Measurements from ENCODE around the gene MUC2.

MUC2 gene

DNA sequence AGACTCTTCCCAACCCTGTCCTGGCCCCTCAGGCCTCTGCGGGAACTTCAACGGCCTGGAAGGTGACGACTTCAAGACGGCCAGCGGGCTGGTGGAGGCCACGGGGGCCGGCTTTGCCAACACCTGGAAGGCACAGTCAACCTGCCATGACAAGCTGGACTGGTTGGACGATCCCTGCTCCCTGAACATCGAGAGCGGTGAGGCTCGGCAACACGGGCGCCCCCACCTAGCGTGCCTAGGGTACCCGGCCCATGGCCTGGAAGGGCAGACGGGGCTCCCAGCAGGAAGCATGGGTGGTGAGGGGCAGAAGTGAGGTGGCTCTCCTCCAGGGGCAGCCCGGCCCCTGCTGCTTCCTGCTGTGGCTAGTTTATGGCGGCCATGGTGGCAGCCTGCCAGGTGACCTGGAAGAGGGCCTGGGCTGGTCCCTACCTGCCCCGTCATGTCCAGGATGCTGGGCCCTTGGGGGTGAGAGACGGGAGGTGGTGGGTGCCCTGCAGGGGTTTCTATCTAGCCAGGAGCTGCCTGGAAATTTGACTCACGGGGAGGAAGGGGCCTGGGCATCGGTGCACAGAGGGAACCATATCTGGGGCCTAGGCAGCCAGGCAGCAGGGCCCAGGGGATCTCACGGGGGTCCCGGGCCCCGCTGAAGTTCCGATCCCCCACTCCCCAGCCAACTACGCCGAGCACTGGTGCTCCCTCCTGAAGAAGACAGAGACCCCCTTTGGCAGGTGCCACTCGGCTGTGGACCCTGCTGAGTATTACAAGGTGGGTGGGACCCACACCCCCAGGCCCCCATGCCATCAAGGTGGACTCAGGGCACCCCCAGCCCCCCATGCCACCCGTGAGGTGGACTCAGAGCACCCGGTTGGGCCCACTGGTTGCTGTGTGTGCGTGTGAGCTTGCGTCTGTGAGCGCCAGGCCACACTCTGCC lies 9.2 kb downstream of the MUC2 start:
- intact Hi-C loops (cut with DNase I) = no loop called here
- DNase-seq = peak in 7 of 10 donors; percentile 5 to 83 (median 27)

DNA sequence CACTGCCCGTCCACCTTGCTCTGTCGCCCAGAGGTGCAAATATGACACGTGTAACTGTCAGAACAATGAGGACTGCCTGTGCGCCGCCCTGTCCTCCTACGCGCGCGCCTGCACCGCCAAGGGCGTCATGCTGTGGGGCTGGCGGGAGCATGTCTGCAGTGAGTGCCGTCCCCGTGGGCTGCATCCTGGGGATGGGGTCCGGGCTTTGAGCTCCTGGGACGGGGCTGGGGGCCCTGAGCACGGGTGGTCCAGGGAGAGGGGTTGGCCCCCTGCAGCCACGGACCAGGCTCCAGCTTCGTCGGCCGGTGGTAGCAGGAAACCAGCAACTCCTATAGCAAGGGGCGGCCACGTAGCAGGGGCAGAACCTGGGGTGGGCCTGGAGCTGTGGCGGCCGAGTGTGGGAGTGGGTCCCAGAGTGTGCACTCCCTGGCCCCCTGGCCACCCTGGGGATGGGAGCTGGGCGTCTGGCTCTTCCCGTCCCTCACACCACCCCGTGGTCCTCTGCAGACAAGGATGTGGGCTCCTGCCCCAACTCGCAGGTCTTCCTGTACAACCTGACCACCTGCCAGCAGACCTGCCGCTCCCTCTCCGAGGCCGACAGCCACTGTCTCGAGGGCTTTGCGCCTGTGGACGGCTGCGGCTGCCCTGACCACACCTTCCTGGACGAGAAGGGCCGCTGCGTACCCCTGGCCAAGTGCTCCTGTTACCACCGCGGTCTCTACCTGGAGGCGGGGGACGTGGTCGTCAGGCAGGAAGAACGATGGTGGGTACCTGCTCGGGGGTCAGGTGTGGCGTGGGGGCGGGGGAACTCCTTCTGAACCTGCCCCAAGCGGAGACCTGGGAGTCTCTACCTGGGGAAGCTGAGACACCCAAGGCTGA lies 10.1 kb downstream of the MUC2 start:
- intact Hi-C loops (cut with DNase I) = no loop called here
- DNase-seq = peak in 7 of 10 donors; percentile 0 to 73 (median 12)

DNA sequence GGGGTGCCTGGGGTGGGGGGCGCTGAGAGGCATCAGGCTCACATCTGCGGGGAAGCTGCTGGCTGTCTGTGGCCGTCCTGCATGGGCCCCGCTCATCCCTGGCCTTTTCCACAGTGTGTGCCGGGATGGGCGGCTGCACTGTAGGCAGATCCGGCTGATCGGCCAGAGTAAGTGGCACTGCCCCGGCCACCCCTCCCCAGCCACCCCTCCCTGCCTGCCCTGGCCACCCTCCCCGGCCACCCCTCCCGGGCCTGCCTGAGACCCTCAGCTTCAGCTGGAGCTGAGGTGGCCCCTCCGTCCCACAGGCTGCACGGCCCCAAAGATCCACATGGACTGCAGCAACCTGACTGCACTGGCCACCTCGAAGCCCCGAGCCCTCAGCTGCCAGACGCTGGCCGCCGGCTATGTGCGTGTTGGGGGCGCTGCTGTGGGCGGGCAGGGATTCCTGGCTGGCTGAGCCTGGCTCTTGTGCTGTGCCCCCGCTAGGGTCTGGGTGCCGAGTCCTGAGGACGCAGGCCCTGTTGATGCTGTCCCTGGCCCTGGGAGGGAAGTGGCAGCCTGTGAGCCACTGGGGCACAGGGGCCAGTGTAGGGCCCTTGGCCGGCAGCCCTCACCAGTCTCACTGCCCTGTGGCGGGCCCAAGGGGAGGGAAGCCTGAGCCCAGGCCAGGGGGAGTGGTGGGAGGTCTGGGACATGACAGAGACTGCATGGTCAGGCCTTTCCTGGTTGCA lies 10.9 kb downstream of the MUC2 start:
- peak in 7 of 10 donors; percentile 5 to 80 (median 26) for DNase-seq
- intact Hi-C loops (cut with DNase I) = no loop called here

DNA sequence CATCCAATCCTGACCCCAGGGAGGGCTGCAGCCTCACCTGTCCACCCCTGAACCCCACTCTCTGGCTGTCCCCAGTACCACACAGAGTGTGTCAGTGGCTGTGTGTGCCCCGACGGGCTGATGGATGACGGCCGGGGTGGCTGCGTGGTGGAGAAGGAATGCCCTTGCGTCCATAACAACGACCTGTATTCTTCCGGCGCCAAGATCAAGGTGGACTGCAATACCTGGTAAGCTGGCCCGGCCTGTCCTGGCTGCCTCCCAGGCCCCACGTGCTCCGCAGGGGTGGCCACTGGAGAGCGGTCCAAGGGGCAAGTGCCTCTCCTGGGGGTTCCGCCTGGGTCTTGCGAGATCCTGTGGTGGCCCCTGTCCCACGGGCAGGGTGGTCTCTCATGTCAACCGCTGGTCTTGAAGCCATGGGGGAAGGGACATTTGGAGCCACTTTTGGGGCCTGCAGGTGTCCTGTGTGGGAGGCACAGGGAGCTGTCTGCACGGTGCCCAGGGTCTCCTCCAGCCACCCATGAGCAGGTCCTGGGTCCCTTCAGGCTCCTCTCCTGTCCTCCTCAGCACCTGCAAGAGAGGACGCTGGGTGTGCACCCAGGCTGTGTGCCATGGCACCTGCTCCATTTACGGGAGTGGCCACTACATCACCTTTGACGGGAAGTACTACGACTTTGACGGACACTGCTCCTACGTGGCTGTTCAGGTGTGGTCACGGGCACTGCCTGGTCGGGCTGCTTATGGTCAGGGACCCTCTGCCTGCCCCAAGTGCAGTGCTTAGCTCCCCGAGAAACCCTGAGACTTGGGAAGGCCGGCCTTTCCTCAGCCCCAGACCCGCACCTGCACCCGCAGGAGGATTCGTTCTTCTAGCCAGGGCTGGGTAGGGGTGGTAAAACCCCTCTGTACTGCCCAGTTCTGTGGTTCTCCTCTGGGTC lies 11.8 kb downstream of the MUC2 start:
- peak in 8 of 10 donors; percentile 4 to 69 (median 14) for DNase-seq
- intact Hi-C loops (cut with DNase I) = no loop called here

DNA sequence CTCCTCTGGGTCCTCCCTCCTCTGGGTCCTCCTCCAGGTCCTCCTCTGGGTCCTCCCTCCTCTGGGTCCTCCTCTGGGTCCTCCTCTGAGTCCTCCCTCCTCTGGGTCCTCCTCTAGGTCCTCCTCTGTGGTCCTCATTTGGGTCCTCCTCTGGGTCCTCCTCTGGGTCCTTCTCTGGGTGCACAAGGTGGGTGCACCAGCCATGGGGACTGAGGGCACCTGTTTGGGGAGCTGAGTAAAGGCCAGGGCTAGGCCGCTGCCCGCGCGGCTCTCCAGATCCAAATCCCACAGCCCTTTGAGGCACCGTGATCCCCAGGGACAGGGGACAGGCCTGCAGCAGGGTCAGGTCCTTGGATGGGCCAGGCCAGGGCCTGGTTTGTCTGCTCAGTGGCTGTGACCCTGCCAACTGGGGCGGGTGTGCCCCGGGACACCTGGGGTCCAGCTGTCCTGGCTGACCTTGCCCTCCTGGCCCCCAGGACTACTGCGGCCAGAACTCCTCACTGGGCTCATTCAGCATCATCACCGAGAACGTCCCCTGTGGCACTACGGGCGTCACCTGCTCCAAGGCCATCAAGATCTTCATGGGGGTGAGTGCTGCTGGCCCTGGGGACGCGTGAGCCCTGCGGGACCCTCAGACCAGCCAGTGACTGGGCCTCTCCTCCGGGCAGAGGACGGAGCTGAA lies 12.7 kb downstream of the MUC2 start:
- intact Hi-C loops (cut with DNase I) = no loop called here
- peak in 5 of 10 donors; percentile 5 to 73 (median 60) for DNase-seq

DNA sequence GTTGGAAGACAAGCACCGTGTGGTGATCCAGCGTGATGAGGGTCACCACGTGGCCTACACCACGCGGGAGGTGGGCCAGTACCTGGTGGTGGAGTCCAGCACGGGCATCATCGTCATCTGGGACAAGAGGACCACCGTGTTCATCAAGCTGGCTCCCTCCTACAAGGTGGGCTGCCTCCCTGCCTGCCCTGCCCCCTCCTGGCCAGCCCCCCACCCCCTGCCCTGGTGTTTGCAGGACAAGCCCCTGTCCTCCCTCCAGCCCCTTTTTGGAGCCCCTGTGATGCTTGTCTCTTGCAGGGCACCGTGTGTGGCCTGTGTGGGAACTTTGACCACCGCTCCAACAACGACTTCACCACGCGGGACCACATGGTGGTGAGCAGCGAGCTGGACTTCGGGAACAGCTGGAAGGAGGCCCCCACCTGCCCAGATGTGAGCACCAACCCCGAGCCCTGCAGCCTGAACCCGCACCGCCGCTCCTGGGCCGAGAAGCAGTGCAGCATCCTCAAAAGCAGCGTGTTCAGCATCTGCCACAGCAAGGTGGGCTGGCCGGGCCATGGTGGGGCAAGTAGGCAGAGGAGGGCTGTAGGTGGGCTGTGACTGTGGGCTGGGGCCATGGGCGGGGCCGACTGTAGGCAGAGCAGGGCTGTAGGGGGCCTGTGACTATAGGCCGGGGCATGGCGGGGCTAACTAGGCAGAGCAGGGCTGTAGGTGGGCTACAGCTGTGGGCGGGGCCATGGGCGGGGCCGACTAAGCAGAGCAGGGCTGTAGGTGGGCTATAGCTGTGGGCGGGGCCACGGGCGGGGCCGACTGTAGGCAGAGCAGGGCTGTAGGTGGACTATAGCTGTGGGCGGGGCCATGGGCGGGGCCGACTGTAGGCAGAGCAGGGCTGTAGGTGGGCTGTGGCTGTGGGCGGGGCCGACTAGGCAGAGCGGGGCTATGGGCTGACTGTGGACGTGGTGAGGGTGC lies 13.6 kb downstream of the MUC2 start:
- peak in 5 of 10 donors; percentile 3 to 74 (median 23) for DNase-seq
- intact Hi-C loops (cut with DNase I) = no loop called here

DNA sequence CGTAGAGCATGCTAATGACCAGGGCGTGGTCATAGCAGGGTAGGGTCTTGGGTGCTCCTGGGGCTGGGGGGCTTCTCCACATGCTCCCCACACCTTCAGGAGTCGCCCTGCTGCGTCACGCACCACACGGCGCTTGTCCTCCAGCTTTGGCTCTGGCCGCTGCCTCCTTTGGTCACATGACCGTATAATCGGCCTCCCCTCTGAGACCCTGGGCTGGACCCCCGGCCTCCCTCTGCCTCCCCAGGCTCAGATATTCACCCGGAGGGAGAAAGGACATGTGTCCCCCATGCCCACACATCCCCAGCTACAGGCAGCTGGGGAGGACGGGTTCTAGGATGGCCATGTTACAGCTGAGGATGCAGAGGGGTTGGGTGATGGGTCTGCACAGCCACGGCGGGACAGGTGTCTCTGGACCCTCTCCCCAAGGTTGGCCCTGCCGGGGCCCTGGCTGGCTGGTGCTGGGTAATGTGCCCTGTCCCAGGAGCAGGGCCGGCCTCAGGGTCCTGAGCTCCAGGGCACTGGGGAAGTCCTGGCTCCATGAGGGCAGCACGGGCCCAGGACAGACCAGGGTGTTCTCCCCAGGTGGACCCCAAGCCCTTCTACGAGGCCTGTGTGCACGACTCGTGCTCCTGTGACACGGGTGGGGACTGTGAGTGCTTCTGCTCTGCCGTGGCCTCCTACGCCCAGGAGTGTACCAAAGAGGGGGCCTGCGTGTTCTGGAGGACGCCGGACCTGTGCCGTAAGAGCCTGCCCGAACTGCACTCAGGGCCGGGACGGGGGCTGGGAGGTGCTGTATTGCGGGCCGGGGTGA lies 14.5 kb downstream of the MUC2 start:
- intact Hi-C loops (cut with DNase I) = no loop called here
- DNase-seq = peak in 5 of 10 donors; percentile 0 to 80 (median 20)

DNA sequence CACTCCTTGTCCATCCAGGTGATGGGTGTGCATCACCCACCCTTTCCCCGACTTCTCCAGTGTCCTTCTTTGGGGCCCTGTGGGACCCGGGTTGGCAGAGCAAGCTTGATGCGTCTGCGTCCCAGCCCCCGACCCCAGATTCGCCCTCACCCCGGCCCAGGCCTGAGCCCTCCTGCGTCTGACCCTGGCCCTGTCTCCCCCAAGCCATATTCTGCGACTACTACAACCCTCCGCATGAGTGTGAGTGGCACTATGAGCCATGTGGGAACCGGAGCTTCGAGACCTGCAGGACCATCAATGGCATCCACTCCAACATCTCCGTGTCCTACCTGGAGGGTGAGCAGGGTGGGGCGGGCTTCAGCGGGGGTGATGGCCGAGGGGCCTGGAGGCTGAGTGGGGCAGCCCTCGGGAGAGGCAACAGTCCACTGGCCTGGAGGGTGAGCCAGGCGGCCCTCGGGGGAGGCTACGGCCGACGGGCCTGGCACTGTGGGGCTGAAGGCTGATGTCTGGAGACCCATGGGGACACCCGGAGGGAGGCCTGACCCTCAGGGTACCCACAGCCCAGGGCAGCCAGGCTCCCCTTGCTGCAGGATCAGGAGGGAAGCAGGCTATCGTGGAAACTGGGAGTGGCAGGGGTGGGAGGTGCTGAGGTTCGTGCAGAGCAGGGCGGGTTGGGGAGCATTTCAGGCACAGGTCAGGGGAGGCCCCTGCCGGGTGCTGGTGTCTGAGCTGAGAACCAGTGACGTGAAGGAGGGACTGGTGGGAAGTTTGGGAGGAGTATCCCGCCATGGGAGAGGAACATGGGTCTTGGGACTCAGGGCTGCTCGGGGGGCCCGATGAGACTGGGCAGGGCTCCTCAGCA lies 15.3 kb downstream of the MUC2 start:
- intact Hi-C loops (cut with DNase I) = no loop called here
- peak in 5 of 10 donors; percentile 1 to 74 (median 61) for DNase-seq

DNA sequence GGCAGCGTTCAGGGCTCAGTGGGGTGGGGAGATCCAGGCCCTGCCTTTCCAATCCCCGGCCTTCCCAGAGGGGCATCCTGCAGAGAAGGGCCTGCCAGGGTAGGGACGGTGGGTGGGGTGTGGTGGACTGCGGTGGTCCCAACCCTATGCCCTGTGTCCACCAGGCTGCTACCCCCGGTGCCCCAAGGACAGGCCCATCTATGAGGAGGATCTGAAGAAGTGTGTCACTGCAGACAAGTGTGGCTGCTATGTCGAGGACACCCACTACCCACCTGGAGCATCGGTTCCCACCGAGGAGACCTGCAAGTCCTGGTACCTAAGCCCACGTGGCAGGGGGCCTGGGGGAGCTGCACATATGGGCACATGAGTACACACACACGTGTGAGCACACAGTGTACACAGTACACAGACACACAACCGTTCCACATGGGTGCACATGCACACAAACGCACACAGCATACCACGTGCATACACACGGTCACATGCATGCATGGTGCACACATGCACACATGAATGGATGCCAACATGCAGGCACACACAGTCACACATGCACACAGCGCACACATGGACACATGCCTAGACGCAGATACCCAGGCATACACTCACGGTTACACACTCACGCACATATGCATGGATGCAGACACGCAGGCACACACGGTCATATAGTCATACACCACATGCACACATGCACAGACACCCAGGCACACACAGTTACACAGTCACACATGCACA lies 16.1 kb downstream of the MUC2 start:
- peak in 3 of 10 donors; percentile 17 to 45 (median 22) for DNase-seq
- intact Hi-C loops (cut with DNase I) = no loop called here

DNA sequence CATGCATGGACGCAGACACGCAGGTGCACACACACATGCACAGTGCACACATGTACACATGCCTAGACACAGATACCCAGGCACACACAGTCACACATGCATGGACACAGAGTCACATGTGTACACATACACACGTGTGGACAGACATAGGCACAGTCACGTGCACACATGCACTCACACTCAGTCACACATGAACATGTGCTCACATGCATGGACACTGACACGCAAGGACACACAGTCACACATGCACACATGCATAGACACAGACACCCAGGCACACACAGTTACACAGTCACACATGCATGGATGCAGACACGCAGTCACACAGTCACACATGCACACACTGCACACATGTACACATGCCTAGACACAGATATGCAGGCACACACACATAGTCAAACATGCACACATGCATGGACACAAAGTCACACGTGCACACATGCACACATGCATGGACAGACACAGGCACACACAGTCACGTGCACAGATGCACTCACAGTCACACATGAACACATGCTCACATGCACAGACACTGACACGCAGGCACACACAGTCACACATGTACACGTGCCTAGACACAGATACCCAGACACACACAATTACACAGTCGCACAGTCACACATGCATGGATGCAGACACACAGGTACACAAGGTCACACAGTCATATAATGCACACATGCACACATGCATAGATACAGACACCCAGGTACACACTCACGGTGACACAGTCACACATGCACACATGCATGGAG lies 16.8 kb downstream of the MUC2 start:
- intact Hi-C loops (cut with DNase I) = no loop called here
- DNase-seq = peak in 1 of 10 donors; percentile 52

DNA sequence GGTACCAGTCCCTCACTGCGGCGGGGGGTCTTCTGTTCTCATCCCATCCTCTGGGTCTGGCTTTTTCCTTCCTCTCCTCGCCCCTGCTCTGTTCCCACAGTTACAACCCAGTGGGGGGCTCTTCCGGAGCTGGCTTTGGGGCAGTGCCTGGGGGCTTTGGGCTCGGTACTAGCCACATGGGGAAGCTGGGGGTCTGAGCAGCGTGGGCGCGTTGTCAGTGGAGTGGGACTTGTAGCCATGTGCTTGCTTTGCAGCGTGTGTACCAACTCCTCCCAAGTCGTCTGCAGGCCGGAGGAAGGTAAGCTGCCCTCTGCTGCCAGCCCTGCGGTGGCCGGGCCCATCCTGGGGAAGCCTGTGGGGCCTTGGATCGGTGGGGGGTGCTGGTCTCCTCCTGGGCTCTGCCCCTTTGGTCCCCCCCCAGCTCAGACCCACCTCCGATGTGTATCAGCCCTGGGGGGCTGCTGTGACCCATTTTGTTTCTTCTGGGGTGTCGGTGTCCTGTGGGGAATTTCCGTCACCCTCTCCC lies 17.5 kb downstream of the MUC2 start:
- DNase-seq = peak in 2 of 10 donors; percentile 43 to 52
- intact Hi-C loops (cut with DNase I) = no loop called here

DNA sequence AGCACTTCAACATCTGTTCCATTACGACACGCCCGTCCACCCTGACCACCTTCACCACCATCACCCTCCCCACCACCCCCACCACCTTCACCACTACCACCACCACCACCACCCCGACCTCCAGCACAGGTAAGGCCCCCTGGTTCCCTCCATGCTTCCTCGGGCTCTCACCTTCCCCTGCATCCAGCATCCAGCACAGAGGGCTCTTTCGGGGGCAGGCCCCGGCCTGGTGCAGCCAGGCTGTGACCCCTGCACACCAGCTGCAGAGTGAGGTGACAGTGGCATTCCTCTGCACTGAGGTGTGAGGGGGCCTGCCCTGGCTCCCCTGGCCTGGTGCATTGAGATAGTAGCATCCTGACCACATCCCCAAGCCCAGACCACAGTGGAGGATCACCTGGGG lies 18.2 kb downstream of the MUC2 start:
- intact Hi-C loops (cut with DNase I) = no loop called here
- DNase-seq = peak in 2 of 10 donors; percentile 66 to 67

DNA sequence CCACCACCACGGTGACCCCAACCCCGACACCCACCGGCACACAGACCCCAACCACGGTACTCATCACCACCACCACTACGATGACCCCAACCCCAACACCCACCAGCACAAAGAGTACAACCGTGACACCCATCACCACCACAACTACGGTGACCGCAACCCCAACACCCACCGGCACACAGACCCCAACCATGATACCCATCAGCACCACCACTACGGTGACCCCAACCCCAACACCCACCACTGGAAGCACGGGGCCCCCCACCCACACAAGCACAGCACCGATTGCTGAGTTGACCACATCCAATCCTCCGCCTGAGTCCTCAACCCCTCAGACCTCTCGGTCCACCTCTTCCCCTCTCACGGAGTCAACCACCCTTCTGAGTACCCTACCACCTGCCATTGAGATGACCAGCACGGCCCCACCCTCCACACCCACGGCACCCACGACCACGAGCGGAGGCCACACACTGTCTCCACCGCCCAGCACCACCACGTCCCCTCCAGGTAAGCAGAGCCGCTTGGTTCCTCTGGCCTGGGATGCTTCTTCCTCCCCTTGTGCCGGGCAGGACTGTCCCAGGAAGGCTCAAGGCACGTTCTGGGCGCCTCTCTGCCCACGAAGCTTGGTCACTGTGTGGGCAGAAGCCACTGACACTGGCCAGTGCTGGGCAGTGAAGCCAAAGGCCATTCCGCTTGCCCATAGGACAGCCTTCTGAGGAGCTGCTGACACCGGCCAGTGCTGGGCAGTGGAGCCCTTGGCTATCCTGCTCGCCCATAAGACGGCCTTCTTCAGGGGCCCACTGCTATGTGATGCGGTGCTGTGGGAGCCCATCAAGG lies 25.1 kb downstream of the MUC2 start:
- intact Hi-C loops (cut with DNase I) = no loop called here
- DNase-seq = peak in 2 of 10 donors; percentile 58 to 70

All from posterior cingulate gyrus (tissue), 11 donors.